Measurements from ENCODE around the gene COPB1. TPM values are rescaled to one million over a fixed set of nuclear protein-coding genes. Genes with fewer than 3 reads are reported as not detected.
A peak's percentile ranks its signal among the peaks of the same experiment; 100 is the strongest.

The COPB1 gene
- total and polyA plus RNA-seq, 2 of the 13 experiments (the other 11 are each of a cell fraction or from before 2014, with no cell fraction given): 114 to 195 TPM

GRCh38 chr11:14499560-14500180 is at the start of gene COPB1 (continued):
- TF ChIP-seq ZHX2 (IDR thresholded peaks at IDR 0.05; ENCODE audit: low read depth): peak; percentile 61; the same call in 1 of the 2 replicates
- TF ChIP-seq ZHX2 (CRISPR knock-in tag; IDR thresholded peaks at IDR 0.05; ENCODE audit: borderline replicate concordance): no peak
- no peak; the same call in 1 of the 2 replicates for TF ChIP-seq ZNF790 (CRISPR knock-in tag; IDR thresholded peaks at IDR 0.05; ENCODE audit: borderline replicate concordance)
- peak; percentile 83 for TF ChIP-seq POLR2AphosphoS2 (IDR thresholded peaks at IDR 0.05; ENCODE audit: low read depth, low read length)
- TF ChIP-seq SIN3B (IDR thresholded peaks at IDR 0.05; ENCODE audit: low read length): 0 out of 2 replicates have a peak, but pooled peaks have one; percentile 24
- TF ChIP-seq DDIT3 (CRISPR knock-in tag; IDR thresholded peaks at IDR 0.05): no peak
- TF ChIP-seq, protein P1, sequence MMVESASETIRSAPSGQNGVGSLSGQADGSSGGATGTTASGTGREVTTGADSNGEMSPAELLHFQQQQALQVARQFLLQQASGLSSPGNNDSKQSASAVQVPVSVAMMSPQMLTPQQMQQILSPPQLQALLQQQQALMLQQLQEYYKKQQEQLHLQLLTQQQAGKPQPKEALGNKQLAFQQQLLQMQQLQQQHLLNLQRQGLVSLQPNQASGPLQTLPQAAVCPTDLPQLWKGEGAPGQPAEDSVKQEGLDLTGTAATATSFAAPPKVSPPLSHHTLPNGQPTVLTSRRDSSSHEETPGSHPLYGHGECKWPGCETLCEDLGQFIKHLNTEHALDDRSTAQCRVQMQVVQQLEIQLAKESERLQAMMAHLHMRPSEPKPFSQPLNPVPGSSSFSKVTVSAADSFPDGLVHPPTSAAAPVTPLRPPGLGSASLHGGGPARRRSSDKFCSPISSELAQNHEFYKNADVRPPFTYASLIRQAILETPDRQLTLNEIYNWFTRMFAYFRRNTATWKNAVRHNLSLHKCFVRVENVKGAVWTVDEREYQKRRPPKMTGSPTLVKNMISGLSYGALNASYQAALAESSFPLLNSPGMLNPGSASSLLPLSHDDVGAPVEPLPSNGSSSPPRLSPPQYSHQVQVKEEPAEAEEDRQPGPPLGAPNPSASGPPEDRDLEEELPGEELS (CRISPR knock-in tag; IDR thresholded peaks at IDR 0.05): no peak
- TF ChIP-seq CCDC6 (CRISPR knock-in tag; IDR thresholded peaks at IDR 0.05): no peak
- no peak for TF ChIP-seq MIER2 (CRISPR knock-in tag; IDR thresholded peaks at IDR 0.05)
- TF ChIP-seq HINFP (CRISPR knock-in tag; IDR thresholded peaks at IDR 0.05; ENCODE audit: low read depth): 0 out of 2 replicates have a peak, but pooled peaks have one; percentile 54
- peak; percentile 72; the same call in 1 of the 3 replicates for TF ChIP-seq MXI1 (IDR thresholded peaks at IDR 0.05; ENCODE audit: borderline replicate concordance, low read depth, low read length)
- peak; percentile 79; the same call in 1 of the 2 replicates for TF ChIP-seq KLF6 (CRISPR knock-in tag; IDR thresholded peaks at IDR 0.05)
- TF ChIP-seq, protein P2, sequence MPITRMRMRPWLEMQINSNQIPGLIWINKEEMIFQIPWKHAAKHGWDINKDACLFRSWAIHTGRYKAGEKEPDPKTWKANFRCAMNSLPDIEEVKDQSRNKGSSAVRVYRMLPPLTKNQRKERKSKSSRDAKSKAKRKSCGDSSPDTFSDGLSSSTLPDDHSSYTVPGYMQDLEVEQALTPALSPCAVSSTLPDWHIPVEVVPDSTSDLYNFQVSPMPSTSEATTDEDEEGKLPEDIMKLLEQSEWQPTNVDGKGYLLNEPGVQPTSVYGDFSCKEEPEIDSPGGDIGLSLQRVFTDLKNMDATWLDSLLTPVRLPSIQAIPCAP (CRISPR knock-in tag; IDR thresholded peaks at IDR 0.05; ENCODE audit: low read depth): no peak
- peak; percentile 71; the same call in 1 of the 2 replicates for TF ChIP-seq CBFB (CRISPR knock-in tag; IDR thresholded peaks at IDR 0.05)
- no peak for TF ChIP-seq ZMAT5 (CRISPR knock-in tag; IDR thresholded peaks at IDR 0.05; ENCODE audit: borderline replicate concordance, low read depth)
- TF ChIP-seq ZNF614 (CRISPR knock-in tag; IDR thresholded peaks at IDR 0.05; ENCODE audit: borderline replicate concordance): peak; percentile 77; the same call in 1 of the 2 replicates
